RWPE1 (cell line): ENCODE results near the gene EXOSC2.

ENCODE experiments used
- CTCF ChIA-PET: fragments of 350-600 bp; sonication (Branson Sonifier 250); formaldehyde crosslinking; extraction: SDS; loops from one replicate; lab custom pipeline; 2021; lab: Yijun Ruan, JAX
- POLR2A ChIA-PET: fragments of 400-600 bp; formaldehyde crosslinking; extraction: SDS; loops from one replicate; lab custom pipeline; 2020; ENCODE audit warnings: antibody characterized with exemption; ENCODE audit not compliant: low non-redundant PET; lab: Yijun Ruan, JAX
- DNase-seq: peaks from one replicate; pipeline ENCODE4 v3.0.0; 2012; ENCODE audit warnings: low spot score
- H3K27ac ChIP-seq: fragments of 450-650 bp; 2 replicates; pipeline ENCODE4 v1.5.1; 2017
- CTCF ChIP-seq: fragments of 450-650 bp; conservative IDR thresholded peaks from 2 replicates; pipeline ENCODE4 v1.5.1; 2017; ENCODE audit warnings: low read depth, mild to moderate bottlenecking

Gene EXOSC2

GRCh38 chr9:130698514-130698913 lies 4.9 kb downstream of the EXOSC2 start:
- CTCF ChIA-PET = interaction anchor here (1.1 kb wide), 1 partner anchor 168 kb away, joined by 3 read pairs; no protein-coding TSS in a partner anchor
- no peak for TF ChIP-seq CTCF
- H3K27ac ChIP-seq = no peak overlapping the region
- DNase-seq = no peak
- POLR2A ChIA-PET = no interaction called here

- DNase-seq = no peak
- ChIA-PET CTCF (interaction anchor here (1.1 kb wide), 1 partner anchor 168 kb away, joined by 3 read pairs; no protein-coding TSS in a partner anchor), POLR2A (interaction anchor here (0.6 kb wide), 1 partner anchor 347 kb away, joined by 7 read pairs; no protein-coding TSS in a partner anchor)
- TF ChIP-seq CTCF = no peak
- H3K27ac ChIP-seq = no peak overlapping the region
Observed at GRCh38 chr9:130699047-130699446, 5.5 kb downstream of the EXOSC2 start.

- peak; percentile 70 for DNase-seq
- ChIA-PET CTCF (interaction anchor here (0.6 to 4.3 kb wide), 26 partner anchors 8 to 1241 kb away, joined by 3 to 46 read pairs (median 4); partner anchors contain the start of gene EXOSC2), POLR2A (no interaction called here)
- peak; percentile 99 for TF ChIP-seq CTCF
- peak overlapping the region; percentile 11 for H3K27ac ChIP-seq
Observed at GRCh38 chr9:130701059-130702022, 7.8 kb downstream of the EXOSC2 start.

- no peak for TF ChIP-seq CTCF
- ChIA-PET CTCF (interaction anchor here (0.6 to 4.3 kb wide), 2 partner anchors 71 to 161 kb away, joined by 3 to 46 read pairs; no protein-coding TSS in a partner anchor), POLR2A (no interaction called here)
- DNase-seq = no peak
- peak overlapping the region; percentile 17 for H3K27ac ChIP-seq
Observed at GRCh38 chr9:130703501-130703900, 9.9 kb downstream of the EXOSC2 start.

- peak; percentile 57 for DNase-seq
- TF ChIP-seq CTCF = peak; percentile 95
- ChIA-PET CTCF (interaction anchor here (0.6 to 2.6 kb wide), 20 partner anchors 14 to 1430 kb away, joined by 3 to 23 read pairs (median 4); partner anchors contain the start of gene EXOSC2), POLR2A (no interaction called here)
- H3K27ac ChIP-seq = peak overlapping the region; percentile 16
Observed at GRCh38 chr9:130707225-130707976, 13.8 kb downstream of the EXOSC2 start.
